22Rv1 (cell line): Measurements from ENCODE around the gene COPG2.
A peak's percentile ranks its signal among the peaks of the same experiment; 100 is the strongest.

Experiments used
- H3K27ac ChIP-seq: fragments of 450-650 bp; 2 replicates; pipeline ENCODE4 v1.5.1; 2017
- ZFX ChIP-seq: fragments of 450-650 bp; IDR thresholded peaks from 2 replicates; pipeline ENCODE4 v1.6.1; 2017; ENCODE audit warnings: antibody characterized with exemption, borderline replicate concordance
- TF ChIP-seq, protein P1 (sequence below): fragments of 450-650 bp; IDR thresholded peaks from 2 replicates; pipeline ENCODE4 v1.5.1; 2017; ENCODE audit warnings: mild to moderate bottlenecking

COPG2 gene

DNA sequence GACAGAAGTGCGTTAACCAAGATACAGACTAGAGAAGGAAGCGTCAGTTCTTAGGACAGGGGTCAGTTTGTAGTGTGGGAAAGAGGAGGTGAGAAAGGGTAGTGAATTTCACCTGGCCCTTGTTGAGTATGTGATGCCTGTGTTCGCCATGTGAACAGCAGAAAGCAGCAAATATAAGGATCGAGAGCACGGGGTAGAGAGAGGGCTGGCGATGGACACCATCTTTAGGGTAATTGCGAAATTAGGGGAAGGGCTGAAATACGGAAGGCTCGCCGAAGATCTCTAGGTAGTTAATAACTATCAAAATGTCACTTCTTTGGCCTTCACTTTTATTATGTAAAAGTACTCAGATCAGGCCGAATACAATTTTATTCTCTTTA, 182.8 kb downstream of the COPG2 start:
- TF ChIP-seq, protein P1, sequence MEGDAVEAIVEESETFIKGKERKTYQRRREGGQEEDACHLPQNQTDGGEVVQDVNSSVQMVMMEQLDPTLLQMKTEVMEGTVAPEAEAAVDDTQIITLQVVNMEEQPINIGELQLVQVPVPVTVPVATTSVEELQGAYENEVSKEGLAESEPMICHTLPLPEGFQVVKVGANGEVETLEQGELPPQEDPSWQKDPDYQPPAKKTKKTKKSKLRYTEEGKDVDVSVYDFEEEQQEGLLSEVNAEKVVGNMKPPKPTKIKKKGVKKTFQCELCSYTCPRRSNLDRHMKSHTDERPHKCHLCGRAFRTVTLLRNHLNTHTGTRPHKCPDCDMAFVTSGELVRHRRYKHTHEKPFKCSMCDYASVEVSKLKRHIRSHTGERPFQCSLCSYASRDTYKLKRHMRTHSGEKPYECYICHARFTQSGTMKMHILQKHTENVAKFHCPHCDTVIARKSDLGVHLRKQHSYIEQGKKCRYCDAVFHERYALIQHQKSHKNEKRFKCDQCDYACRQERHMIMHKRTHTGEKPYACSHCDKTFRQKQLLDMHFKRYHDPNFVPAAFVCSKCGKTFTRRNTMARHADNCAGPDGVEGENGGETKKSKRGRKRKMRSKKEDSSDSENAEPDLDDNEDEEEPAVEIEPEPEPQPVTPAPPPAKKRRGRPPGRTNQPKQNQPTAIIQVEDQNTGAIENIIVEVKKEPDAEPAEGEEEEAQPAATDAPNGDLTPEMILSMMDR = no peak
- TF ChIP-seq ZFX = no peak
- peak overlapping the region; percentile 73 for H3K27ac ChIP-seq

GRCh38 chr7:130483031-130483430, 185.5 kb downstream of the COPG2 start:
- TF ChIP-seq ZFX = no peak
- TF ChIP-seq, protein P1 = no peak
- no peak overlapping the region for H3K27ac ChIP-seq

- no peak for TF ChIP-seq ZFX
- TF ChIP-seq, protein P1 = no peak
- no peak overlapping the region for H3K27ac ChIP-seq
These were observed 186.7 kb downstream of the COPG2 start for GRCh38 chr7:130481898-130482297.

DNA sequence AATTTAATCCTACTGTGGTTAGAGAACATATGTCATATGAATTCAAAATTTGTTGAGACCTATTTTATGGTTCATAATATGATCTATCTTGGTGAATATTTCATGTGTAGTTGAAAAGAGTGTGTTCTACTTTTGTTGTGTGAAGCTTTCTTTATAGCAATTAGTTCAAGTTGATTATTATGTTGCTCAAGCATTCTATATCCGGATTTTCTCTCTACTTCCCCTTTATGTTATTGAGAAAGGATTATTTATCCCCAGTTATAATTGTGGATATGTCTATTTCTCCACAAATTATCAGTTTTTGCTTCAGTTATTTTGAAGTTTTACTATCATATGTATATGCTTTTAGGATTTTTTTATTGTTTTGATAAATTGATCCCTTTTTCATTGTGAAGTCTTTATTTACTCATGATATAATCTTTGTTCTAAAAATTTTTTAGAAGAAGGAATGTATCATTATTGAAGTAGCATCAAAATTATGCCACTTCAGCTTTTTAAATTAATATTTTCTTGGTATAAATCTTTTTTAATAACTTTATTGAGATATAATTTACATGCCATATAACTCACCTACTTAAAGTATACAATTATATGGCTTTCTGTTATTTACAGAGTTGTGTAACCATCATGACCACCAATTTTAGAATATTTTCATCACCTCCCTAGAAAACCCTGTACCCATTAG, 188.7 kb downstream of the COPG2 start:
- TF ChIP-seq, protein P1 = no peak
- TF ChIP-seq ZFX = no peak

DNA sequence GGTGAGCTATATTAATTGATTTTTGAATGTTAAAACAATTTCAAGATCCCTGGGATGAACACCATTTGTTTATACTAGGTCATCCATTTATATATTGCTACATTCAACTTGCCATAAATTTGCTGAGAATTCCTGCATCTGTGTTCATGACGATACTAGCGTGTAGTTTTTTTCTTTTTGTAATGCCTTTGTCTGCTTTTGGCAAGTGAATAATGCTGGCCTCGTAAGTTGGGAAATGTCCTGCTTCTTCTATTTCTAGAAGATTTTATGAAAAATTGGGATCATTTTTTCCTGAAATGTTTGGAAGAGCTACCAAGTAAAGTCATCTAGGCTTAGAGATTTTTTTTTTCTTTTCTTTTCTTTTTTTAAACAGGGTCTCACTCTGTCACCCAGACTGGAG, 189.6 kb downstream of the COPG2 start:
- H3K27ac ChIP-seq = no peak overlapping the region
- TF ChIP-seq, protein P1 = no peak
- no peak for TF ChIP-seq ZFX

More for the DNA sequence above, 188.7 kb downstream of the COPG2 start:
- H3K27ac ChIP-seq = no peak overlapping the region

- H3K27ac ChIP-seq = no peak overlapping the region
- TF ChIP-seq, protein P1 = no peak
- no peak for TF ChIP-seq ZFX
These were observed 192.0 kb downstream of the COPG2 start for GRCh38 chr7:130476297-130477150.

DNA sequence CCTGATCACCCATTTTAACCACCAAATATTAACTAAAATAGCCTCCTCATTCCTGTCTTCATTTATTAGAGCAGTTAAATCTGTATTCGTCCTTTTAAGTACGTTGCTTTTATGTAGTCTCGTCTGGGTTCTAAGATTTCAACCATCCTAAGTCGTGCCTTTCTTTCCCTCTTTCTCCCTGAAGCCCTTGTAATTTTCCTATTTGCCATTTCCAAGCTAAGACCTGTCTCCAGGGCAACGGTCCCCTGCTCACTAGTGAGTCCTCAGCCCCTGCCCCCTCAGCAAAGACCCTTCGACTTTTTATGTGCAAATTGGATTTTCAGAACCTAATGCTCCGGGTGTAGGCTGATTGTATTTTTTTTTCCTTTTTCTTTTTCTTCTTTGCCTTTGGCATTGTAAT, 192.8 kb downstream of the COPG2 start:
- TF ChIP-seq ZFX = no peak
- TF ChIP-seq, protein P1 = no peak

More for the DNA sequence above, 192.8 kb downstream of the COPG2 start:
- H3K27ac ChIP-seq = no peak overlapping the region
